A204.1 (cell line): ENCODE results near the gene LTBP1.
"Not testable (repeated sequence)": the region's sequence is repeated elsewhere in the genome, so short reads cannot be mapped to it uniquely, and the experiment has no call there.

Experiments used
- FAIRE-seq: peaks from 2 replicates; lab custom pipeline; 2012; peaks lifted over from hg19 to GRCh38; lab: Jason Lieb, UNC

LTBP1 gene

GRCh38 chr2:33042819-33043218 is 96.1 kb downstream of the LTBP1 start:
- FAIRE-seq, result no peak

- no peak for FAIRE-seq
Observed at GRCh38 chr2:33047939-33048338, 101.2 kb downstream of the LTBP1 start.

- no peak for FAIRE-seq
Observed at GRCh38 chr2:33051586-33052360, 105.0 kb downstream of the LTBP1 start.

DNA sequence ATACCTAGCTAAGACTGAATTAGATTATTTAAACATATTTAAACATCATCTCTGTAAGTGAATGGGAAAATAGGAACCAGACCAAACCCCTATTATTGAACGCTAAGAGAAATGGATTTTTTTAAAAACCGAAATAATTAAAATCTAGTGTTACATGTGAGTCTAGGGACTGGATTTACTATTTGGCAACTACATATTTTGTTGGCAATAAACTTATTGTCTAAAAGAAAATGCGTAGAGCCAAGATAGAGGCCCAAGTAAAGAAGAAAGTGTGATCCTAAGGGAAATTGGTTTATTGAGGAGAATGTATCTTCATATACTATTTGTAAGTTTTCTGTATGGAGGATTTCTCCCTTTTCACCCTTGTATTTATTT is 105.6 kb downstream of the LTBP1 start:
- FAIRE-seq, result no peak

- not testable (repeated sequence) for FAIRE-seq
Observed at GRCh38 chr2:33052795-33053194, 106.0 kb downstream of the LTBP1 start.

DNA sequence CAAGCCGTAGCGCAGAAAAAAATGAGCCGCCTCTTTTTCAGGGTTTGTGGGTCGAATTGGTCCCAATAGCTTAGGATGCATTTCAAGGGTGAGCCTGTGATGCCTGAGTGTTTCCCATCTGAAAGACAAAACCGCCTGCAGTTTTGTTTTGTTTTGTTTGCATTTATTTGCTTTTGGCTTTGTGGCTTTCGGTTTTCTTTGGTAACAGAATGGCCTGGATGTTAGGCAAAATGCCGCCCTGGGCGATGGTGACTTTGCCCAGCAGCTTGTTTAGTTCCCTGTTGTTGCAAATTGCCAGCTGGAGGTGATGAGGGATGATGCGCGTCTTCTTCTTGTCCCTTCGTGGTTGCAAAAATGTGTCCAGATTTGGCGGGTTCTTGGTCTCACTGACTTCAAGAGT is 109.4 kb downstream of the LTBP1 start:
- no peak for FAIRE-seq

DNA sequence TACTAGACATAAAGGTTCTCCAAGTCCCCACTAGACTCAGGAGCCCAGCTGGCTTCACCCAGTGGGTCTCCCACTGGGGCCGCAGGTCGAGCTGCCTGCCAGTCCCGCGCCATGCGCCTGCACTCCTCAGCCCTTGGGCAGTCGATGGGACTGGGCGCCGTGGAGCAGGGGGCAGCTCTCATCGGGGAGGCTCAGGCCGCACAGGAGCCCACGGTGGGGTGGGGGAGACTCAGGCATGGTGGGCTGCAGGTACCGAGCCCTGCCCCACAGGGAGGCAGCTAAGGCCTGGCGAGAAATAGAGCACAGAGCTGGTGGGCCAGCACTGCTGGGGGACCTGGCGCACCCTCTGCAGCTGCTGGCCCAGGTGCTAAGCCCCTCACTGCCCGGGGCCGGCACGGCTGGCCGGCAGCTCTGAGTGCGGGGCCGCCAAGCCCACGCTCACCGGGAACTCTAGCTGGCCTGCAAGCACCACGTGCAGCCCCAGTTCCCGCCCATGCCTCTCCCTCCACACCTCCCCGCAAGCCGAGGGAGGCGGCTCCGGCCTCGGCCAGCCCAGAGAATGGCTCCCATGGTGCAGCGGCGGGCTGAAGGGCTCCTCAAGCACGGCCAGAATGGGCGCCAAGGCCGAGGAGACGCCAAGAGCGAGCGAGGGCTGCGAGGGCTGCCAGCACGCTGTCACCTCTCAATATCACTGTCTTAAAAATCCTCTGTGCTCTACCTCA is 110.7 kb downstream of the LTBP1 start:
- FAIRE-seq, result not testable (repeated sequence)

DNA sequence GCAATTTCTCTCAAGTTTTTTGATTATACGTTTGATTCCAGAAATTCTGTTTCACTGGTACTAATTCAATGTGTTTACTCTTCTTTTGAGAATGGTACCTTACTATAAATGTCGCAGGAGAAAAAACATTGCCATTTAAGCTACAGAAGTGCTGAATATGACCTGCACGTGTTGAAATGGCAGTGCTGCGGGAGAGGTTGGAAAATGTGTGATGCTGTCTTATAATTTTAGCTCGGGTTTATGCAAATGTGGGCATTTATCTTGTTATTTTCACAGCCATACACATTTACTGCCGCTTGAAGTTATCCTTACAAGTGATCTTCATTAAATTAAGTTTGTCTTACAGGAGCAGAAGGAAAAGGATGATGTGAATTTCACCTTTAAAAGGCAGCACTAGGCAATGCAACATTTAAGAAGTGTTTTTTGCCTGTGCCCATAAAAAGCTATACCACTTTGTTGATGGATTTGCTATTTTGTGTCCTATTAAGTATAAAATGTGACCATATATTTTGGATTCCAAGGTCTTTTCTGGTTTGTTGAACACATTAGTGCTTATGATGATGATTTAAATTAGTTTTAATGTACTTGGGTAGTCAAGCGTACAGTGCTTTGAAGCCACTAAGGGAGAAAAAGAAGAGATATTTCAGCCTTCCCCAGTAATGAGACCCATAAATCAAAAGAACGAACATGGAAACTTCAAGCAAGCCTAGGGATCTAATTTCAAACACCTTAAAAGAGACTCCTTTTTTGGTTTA is 112.1 kb downstream of the LTBP1 start:
- FAIRE-seq, result no peak

DNA sequence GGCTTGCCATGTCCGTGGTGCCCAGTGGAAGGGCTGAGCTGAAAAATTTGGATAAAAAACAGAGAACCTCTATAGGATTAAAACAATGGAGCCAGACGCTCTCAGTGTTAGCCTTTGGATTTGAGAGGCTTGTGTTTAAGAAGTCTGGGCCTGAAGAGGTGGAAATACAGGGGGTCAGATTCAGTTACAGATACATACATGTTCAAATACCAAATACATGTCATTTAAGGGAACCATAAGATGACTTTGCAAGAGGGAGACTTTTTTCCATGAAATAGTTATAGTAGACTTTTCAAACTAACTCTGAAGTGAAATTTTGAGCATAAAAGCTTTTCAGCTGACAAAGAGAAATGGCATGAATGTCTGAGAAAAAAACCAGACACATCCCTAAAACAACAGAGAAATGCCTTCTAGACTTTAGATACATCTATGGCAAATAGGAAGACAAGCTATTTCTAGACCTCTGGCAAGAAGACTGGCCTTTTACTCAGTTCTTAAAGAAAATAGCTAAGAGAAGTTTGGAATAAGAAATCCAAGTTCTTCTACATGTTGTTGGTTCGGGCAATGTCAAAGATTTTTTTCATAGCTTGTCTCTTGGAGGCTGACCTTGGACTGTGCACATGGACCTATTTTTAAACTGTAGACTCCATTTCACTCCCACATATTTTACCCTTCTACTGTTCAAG is 112.9 kb downstream of the LTBP1 start:
- no peak for FAIRE-seq

- FAIRE-seq, result no peak
Observed at GRCh38 chr2:33060405-33060804, 113.7 kb downstream of the LTBP1 start.

GRCh38 chr2:33062665-33063250 is 116.0 kb downstream of the LTBP1 start:
- no peak for FAIRE-seq

DNA sequence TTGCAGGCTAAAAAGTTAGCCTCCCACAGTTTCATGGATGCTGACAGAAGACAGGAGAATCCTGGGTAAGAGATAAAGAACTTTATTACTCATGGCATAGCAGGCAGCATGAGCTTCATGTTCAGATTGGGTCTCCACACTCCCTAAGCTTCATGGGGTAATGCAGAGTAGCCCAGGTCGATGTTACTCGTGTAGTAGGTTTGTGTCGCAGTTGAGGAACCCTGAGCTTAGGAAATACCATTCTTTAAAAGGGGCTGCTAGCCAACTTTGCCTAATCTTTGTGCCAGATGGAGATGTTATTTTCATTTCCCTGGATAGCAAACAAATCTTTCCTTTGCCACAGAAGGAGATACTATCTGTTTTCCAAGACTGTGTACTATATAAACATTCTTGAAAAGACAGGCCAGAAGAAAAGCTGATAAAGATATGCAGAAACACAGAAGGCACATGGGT is 117.6 kb downstream of the LTBP1 start:
- no peak for FAIRE-seq

- FAIRE-seq, result no peak
Observed at GRCh38 chr2:33067598-33067997, 120.8 kb downstream of the LTBP1 start.

GRCh38 chr2:33068261-33068660 is 121.5 kb downstream of the LTBP1 start:
- no peak for FAIRE-seq

DNA sequence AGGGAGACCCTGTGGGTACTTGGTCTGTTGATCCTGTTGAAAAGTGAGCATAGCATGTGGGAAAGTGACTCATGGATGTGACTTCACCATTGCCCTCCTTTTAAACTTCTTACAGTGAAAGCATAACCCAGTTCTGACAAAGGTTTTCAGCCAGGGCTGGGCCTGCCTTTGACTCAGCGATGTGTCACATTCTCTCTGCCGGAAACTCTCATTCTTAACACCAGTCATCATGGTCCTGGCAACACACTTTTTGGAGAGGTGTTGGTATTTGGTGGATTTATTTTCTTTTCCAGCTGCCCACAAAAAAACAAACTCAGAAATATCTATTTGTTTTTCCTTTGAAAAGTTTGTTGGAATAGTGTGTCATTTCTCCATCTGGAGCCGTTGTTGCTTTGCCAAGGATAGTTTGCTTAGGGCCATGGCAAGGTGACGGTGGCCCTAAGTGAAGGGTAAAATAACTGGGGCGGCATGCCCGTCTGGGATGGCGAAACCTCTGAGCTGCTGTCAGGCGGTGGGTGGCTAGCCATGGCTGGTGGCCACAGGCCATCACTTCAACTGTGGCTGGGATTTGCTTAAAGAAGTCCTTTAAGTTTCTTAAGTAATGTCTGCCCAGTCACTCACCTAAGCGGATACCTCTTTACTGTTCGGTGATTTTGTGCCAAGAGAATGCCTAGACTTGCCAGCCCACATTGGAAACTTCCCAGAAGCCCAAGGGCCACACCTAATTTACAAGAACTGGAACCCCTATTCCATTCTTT is 123.3 kb downstream of the LTBP1 start:
- FAIRE-seq, result no peak

DNA sequence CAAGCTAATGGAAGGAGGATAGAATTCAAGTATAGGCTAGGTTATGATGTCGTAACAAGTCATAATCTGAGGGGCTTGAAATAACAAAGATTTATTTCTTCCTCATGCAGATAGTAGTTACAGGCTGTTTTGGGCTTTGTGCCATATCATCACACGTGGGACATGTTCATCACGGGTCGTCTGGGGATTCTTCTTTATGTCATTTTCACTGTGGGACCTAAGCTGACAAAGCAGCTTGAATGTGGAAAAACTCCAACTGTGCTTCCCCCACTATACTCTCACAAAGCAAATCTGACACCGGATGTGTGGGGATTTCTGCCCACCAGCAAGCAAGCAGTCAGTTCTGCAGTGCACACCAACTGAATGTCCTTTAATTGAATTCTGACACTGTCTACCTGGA is 124.8 kb downstream of the LTBP1 start:
- FAIRE-seq, result no peak

DNA sequence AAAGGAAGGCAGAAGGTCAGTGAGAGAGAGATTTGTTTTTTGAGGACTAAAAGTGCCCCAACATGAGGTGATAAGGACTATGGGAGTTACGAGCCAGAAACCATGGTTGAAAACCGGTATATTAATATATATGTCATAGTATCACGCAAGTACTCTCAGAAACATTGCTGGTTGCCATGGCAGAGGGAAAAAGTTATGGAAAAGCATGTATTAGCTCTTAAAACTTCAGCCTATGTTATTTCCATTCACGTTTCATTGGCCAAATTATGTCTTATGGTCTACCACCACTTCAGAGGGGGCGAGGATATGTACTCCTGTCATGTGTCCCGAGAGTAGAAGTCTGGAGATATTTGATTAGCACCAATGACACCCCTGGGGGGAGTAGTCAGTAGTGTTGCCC is 125.9 kb downstream of the LTBP1 start:
- FAIRE-seq, result no peak

DNA sequence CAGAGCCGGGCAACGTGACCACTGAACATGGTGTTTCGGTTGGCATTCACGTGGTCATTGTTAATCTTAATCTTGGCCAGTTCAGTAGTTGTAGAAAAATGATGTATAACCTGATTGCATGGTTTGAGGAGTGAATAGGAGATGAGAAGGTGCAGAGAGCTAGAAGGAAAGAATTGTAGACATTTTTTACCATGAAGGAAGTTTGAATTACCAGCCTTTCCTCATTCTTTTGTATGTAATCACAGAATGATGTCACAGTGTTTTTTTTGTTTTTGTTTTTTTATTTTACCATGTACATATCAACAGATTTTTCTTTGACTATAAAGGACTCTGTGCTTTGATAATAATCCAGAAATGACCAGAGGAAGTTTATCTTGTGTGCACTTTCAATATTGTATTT is 126.3 kb downstream of the LTBP1 start:
- FAIRE-seq, result no peak

GRCh38 chr2:33074197-33074596 is 127.4 kb downstream of the LTBP1 start:
- no peak for FAIRE-seq

DNA sequence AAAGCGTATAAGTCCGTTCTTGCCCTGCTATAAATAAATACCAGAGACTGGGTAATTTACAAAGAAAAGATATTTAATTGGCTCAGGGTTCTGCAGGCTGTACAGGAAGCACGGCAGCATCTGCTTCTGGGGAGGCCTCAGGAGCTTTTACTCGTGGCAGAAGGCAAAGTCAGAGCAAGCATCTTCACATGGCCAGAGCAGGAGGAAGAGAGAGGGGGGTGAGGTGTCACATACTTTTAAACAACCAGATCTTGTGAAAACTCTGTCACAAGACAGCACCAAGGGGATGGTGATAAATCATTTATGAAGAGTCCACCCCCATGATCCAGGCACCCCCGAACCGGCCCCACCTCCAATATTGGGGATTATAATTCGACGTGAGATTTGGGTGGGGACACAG is 130.6 kb downstream of the LTBP1 start:
- no peak for FAIRE-seq

DNA sequence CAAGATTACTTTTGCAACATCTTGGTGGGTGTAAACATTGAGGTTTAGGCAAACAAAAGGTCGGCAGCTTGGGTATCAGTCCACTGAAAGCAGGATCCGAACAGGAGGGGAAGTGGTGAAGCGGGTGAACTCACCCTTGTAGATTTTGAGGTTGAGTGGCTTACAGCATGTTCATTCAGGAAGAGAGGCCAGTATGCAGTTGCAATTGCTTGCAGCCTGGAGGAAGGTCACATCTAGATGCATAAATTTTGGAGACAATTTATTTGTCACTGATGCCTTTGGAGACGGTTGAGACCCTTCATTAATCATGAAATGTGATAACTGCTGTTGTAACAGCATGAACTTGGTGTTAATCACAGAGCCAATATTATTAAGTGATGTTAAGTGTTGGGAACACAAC is 131.1 kb downstream of the LTBP1 start:
- no peak for FAIRE-seq
